ENCODE data around the gene FGF1.

The FGF1 gene

DNA sequence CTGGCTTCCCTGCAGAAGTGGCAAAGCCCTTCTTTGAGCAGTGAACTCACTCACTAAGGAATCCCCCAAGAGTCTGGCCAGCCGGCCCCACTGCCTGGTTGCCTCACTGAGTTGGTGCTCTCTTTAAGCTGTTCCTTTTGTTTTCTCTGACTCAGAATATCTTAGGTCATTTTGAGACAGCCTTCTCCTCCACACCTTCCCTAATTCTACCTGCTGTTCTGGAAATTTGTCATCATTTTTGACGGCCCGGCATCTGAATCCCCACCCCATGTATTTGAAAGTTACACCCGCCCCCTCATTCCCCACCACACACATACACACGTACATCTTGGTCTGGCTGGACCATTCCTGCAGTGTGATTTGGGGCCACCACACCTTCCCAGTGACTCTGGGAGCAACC, 41.8 kb downstream of the FGF1 start:
- DNase-seq (ENCODE audit: low spot score) = no peak

DNA sequence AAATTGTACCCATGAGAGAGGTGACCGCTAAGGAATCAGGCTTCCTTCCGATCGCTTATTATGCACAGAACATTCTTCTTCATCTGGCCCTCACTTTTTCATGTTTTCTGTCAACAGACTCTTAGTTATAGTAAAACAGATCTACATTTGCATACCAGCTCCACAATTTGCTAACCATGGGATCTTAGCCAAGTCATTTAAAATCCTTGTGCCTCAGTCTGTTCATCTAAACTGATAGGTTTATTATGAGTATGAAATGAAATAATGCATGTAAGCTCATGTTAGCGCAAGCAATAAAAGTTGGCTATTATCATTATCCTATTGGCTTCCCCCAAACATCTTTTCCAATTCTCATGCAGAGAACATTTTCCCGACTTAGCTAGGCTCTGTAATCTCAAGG, 42.3 kb downstream of the FGF1 start:
- no peak for DNase-seq (ENCODE audit: low spot score)

DNA sequence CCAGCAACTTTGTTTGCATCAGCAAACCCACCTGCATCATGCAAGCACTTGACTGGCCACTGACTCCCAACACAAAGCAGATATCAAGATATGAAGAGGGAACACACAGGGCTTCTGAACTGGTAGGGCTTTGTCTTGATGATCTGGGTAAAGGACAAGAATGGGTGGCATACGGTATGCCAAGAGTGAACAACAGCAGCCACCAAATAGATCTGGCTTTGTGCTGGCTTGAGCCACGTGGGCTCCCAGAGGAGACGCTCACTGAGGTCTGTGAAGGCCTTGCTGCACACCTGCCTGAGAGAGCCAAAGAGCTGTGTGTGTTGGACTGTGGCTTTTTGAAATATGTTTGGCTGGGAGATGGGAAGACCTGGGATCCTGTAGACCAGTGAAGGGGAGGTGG, 43.5 kb downstream of the FGF1 start:
- DNase-seq (ENCODE audit: low spot score) = peak; percentile 57

DNA sequence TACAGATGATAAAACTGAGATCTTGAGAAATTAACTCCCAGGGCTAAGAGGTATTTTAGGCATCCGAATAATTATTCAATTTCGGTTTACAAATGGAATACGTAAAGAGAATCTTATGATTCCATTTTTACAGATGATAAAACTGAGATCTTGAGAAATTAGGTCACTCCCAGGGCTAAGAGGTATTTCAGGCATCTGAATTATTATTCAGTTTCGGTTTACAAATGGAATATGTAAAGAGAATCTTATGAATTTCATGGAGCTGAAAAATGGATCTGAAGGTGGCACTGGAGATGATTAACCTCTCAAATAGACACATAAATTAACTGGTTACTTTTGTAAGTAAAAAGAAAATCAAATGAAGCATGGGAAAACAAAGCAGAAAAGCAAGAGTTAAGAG, 44.2 kb downstream of the FGF1 start:
- no peak for DNase-seq (ENCODE audit: low spot score)

DNA sequence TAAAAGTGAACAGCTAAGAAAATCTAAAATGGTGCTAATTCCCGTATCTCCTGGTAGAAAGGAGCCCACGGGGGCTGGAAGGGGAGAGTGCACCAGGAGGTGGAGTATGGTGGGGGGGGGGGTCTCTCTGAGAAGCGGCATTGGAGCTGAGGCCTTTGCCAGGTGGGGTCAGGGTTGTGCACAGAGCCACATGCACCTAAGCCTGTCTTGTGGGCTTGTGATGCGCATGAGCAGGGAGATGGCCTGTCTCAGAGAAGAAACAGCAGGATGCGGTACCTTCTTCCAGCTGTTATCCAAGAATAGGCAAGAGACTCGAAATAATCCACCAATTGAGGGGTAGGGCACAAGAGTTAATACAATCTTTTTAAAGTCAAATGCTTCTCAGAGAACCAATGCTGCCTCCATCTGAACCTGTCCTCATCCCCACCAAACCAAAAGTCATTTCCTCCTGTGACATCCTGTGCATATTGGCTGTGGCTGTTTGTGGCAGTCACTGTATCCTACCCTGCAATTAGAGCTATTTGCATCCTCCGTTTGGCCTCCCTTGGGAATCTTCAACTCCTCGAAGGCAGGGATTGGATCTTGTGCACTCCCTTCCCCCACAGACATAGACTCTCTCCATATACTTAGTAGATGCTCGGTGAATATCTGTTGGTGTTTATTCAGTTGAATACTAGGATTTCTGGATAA, 45.4 kb downstream of the FGF1 start:
- no peak for DNase-seq (ENCODE audit: low spot score)

DNA sequence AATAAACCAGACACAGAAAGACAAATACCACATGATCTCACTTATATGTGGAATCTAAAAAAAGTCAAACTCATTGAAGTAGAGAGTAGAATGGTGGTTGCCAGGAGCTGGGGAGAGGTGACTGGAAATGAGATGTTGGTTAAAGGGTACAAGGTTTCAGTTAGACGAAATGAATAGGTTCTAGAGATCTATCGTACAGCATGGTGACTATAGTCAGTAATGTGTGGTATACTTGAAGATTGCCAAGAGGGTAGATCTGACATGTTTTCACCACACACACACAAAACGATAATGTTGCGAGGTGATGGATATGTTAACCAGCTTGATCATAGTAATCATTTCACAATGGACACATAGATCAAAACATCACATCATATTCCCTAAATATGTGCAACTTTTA, 46.4 kb downstream of the FGF1 start:
- no peak for DNase-seq (ENCODE audit: low spot score)

DNA sequence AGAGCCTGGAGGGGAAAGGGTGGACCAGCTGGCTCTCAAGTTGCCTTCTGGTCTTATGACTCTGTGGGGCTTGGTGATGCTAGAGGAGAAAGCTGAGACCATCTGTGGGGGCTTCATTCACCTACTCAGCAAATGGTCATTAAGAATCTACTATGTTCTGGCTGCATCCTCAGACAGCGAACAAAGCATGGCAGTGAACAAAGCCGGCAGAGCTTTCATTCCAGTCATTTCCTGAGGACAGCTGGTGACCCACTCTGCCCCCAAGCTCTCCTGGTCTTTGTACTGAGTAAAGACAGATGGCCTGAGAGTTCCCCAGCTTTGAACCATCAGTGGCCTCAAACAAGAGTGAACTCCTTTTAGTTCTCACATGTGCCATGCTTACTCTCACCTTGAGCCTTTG, 48.0 kb downstream of the FGF1 start:
- no peak for DNase-seq (ENCODE audit: low spot score)

DNA sequence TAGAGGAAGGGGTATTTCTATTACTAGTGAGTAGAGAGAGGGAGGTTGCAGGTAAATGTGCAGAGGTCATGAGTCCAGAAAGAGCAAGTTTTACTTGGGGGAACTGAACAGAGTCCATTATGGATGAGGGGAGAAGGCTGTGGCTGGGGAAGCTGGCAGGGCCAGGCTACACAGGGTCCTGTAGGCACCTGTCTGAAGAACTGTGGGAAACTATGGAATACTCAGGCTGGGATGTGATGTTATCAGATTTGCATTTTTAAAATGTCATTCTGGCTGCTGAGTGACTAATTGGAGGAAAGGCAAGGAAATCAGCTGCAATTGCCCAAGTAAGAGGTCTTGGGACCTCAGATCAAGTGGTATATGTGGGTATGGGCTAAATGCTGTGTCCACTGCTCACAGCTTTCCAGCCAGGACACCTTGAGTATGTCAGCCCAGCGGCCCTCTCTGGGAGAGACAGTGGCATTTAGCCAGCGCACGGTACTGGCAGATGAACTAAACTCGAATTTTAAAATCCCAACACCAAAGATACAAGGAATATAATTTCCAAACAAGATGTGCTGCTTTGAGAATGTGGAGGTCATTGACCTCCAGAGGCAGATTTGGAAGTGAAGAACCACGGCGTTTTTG, 49.1 kb downstream of the FGF1 start:
- no peak for DNase-seq (ENCODE audit: low spot score)

DNA sequence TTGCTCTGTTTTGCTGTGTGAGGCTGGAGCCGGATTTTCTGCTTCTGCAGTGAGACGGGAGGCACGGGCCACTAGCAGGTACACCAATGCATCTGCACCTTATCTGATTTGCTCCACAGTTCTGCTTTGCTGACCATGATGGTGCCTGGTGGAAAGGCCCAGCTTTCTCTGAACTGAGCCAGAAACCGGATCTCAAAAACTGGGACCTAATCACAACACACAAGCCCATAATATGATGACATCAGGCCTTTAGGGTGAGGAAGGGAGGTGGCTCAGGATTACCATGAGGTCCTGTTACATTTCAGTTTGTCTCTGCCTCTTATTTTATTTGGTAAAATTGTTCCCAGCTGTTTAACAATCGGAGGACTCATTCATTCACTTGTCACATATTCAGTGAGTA, 49.8 kb downstream of the FGF1 start:
- DNase-seq (ENCODE audit: low spot score) = no peak

DNA sequence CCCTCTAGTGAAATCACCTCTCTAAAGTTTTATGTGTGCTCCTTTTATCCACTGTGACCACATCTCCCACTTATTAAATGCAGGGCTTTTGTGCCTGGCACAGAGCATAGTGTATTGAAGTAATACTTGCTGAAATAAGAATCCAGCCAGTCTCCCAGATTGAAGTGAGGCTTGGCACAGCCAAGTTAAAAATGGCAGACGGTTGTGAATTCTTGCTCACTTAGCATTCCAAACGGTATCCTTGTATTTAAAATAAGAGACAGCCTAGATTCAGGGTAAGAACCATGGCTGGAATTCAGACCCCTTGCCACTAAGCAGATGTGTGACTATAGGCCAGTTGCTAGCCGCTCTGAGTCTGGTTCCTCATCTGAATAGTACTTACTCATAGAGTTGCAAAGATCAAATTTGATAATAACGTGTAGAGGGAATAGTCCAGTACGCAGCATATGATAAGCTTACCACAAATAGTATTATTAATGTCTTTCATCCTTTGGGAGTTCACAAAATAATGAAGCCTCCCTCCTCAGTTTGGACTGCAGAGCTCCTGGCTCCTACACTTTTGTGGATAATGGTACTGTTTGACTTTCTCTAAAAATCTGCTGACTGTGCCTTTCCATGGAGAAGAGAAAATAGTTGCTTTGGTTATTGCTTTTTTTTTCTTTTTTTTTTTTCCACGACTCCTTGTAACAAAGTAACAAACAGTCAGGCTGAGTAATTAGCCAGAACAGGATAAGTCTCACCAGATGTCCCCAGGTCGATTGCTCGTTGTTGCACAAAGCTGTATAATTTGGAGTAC, 51.5 kb downstream of the FGF1 start:
- no peak for DNase-seq (ENCODE audit: low spot score)

DNA sequence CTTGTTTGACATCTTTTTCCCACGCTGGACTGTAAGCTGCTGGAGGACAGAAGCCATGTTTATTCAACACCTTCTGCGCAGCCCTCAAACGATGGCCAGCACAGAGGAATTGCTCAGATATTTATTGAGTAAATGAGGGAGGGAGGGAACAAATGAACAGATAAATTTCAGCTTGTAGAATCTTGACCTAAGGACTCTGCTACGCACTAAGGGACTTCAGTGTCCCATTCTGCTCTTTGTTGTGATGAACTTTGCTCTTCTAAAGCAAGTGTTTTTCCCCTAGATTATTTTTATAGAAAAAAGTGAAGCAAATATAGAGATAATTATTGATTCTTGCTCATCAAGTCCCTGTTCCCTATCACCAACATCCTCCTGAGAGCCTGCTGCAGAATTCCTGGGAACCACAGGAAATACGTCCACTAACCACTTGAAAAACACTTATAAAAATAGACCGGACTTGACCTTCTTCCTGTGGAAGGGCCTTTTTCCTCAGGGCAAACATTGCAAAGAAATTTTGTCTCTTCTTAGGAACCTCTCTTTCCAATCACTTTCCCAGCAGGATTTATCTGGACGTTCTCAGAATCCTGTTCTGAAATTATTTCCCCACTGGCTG, 54.9 kb downstream of the FGF1 start:
- DNase-seq (ENCODE audit: low spot score) = no peak

DNA sequence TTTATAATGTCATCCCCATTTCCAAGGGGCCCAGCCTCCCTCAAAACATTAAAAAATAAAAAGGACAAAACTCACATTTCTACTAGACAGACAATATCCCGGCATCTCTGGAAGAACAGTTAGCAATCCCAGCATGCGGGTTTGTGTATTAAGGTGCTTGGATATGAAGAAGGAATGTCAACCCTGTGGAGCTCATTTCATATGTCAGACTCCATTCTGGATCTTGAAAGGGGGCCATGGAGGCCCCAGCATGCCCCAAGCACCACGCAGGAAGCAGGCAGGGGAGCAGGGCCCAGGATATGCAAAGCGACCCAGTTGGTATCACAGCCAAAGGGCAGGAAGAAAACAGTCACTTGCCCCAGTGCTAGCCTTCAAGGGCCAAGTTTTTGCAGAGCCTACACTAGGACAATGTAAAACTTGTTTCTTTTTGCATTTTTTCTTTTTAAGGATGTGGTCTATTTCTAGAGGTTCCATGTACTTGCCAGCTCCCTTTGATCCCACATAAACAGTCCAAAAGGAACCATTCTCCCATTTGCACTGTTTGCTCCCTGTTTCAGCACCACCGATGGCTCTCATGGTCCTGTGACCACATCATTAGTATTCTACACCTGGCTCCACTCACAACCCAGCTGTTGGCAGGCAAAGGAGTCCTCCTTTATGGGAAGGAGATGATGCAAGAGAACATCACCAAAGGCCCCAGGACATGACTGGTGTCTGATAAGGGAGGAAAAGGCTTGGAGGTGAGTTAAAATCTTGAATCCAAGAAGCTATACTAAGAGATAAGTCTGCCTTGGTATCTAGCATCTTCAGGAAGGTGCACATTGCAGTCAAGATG, 58.3 kb downstream of the FGF1 start:
- DNase-seq (ENCODE audit: low spot score) = peak; percentile 70

DNA sequence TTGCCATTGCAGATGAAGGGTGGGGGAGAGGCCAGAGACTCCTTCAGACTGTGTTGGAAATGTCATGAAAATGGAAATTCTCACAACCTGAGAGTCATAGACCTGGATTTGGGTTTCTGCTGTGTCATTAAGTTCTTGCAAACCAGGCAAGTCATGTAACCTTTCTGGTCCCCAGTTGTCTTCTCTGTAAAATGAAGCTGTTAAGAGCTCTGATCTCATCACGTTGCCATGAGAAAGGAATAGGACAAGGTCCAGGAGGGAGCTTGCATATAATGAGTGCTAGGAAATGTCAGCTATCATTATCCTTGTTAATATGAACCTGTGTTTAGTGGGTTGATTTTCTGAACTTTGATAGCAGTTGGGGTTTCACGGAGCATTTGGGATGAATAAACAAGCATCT, 59.1 kb downstream of the FGF1 start:
- DNase-seq (ENCODE audit: low spot score) = no peak

DNA sequence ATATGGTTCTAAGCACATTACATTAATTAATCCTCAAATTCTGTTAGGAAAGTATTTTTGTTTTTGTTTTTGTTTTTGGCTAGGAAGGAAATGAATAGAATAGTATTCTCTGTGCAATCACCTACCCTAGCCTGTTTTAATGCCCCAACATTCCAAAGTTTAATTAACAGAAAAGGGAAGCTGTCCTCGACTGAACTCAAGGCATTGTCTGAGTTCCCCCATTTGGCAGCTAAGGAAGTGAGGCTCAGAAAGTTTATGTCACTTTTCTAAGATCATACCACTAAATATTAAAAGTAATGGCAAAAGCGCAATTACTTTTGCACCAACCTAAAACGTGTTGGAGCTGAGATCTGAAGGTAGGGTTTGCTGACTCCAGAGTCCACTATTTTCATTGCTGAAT, 59.8 kb downstream of the FGF1 start:
- no peak for DNase-seq (ENCODE audit: low spot score)

DNA sequence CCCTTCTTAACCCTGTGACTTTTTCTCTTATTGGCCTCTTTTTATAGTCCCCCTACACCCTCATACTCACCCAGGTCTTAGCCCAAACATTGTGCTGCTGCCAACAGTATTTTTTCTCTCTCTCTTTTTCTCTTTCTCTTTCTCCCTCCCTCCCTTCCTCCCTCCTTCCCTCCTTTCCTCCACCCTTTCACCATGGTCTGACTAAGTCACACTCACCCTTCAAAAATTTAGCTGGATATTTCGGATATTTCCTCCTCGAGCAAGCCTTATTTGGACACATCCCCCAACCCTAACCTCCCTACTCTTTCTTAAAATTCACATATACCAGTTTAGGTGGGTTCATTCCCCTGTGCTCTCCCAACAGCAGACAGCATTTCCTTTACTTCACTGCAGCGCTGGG, 64.7 kb downstream of the FGF1 start:
- no peak for DNase-seq (ENCODE audit: low spot score)

DNA sequence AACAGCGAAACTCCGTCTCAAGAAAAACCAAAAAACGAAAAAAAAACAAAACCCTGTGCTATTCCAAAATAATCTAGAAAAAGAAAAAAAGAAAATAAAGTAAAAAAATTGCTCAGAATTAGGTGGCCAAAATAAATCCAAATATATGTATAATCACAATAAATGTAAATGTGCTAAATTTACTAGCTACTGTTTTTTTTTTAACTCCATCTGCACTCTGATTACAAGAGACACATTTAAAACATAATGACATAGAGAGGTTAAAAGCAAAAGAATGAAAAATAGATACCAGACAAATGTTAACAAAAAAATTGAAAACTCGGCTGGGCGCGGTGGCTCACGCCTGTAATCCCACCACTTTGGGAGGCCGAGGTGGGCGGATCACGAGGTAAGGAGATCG, 66.1 kb downstream of the FGF1 start:
- no peak for DNase-seq (ENCODE audit: low spot score)

DNA sequence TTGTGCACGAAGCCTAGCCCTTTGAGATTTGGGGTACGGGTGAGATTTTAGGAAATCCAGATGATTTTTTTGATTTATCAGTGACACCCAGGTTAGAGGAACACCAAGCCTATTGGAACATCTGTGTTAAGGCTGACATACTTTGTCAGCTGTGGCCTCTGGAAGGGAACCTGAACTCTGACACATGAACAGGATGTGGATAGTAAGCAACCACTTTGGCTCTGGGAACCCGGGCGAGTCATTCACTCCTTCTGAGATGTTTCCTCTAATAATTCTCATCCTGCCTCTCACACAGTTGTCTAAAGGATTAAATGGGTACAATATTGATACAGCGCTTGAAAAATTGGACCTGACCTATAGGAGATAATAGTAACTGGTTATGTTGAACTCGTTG, 67.8 kb downstream of the FGF1 start:
- no peak for DNase-seq (ENCODE audit: low spot score)

DNA sequence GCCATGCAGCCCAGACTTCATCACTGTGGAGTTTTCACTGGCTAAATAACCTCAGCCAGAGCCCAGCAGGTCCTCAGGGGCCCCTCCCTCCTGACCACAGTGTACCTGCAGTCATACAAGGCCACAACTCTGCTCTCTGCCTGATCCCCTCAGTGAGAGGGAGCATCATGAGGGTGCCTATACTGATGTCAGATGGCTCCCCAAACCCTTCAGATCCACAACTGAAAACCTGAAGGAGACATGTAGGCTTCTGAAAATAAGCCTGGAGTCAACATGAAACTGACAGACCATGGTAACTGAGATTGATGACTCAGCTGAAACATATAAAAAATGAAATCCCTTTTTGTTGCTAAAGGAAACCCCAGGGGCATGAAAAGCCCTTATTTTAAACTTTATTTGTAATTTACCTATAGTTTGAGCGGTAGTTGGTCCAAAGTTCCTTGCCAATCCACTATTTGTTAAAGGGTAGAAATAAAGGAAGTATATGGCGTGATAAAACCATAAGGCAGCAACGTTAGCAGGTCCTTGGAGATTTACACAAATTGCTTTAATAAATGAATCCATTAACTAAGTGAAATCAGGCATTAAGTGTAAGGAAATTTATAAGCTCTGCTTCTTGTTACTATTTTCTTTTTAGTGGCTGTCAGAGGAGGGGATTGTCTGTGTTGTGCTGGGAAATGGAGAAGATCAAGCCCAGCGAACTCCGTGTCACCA, 68.3 kb downstream of the FGF1 start:
- DNase-seq (ENCODE audit: low spot score) = no peak

DNA sequence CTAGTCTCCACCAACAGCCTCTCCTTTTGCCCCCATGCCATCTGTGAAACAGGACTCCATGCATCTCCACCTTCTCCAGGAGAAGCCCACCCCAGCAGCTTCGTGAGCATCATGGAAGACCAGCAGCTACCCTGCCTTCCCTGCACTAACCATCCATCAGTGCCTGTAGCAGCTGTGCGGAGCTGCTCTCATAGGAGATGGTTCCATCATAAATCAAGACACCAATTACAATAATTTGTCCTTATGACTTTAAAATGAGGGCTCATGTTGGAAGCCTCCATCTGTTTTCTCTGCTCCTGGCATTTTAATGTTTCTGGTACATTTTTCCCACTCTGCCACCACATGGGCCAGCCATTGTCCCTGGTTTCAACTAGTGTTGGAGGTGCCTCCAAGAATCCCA, 69.9 kb downstream of the FGF1 start:
- no peak for DNase-seq (ENCODE audit: low spot score)

DNA sequence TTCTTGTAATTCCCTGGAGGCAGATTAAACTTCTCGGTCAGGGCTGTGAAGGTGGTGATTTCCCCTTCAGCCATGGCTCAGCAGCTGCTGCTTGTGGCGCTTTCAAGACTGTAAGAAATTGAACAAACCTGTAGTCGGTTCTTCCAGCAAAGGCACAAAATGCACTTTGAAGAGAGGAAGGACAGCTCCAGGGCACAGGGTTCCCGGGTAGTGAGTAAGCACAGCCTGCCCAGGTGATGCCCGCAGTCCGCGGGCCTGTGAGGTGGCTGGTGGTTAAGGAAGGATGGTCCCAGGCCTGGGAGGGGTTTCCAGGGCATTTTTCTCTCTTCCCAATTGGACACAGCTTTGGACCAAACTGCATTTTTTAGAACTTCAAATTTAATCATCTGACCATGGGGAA, 71.8 kb downstream of the FGF1 start:
- DNase-seq (ENCODE audit: low spot score) = no peak

DNA sequence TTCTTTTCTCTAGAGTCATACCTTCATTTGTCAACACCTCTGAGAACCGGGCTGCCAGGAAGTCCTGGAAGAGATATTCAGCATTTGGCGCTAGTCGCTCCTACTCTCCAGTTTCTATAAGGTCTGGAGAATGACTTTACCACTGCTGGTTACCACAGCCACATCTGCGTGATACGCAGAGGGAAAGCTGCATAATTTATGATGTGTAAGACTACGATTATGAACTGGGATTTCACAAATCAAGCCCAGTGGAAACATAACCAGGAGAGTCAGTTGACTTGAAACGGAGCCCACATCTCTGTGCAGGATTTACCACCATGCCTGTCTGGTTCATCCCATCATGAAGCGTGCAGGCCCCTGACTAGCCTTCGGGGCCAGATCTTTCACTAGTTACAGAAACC, 72.6 kb downstream of the FGF1 start:
- no peak for DNase-seq (ENCODE audit: low spot score)

All from globus pallidus (tissue), 1 donor.